Progenitor cell of endocrine pancreas (in vitro differentiated cells): ENCODE data around the gene ABCA7. TPM values are rescaled to one million over a fixed set of nuclear protein-coding genes. Genes with fewer than 3 reads are reported as not detected.

ENCODE experiments used
- DNase-seq: peaks from one replicate; pipeline ENCODE4 v3.0.0; 2021; ENCODE audit warnings: low spot score; ENCODE audit not compliant: unreplicated experiment
- H3K27ac Mint-ChIP-seq: 2 replicates; pipeline ENCODE4 v1.8.0; 2021; ENCODE audit warnings: mild to moderate bottlenecking, moderate library complexity, mixed read lengths
- H3K27me3 Mint-ChIP-seq: 2 replicates; pipeline ENCODE4 v1.8.0; 2021; ENCODE audit warnings: mixed read lengths
- H3K36me3 Mint-ChIP-seq: 2 replicates; pipeline ENCODE4 v1.8.0; 2022; ENCODE audit warnings: mixed read lengths; ENCODE audit not compliant: insufficient read depth
- H3K4me1 Mint-ChIP-seq: 2 replicates; pipeline ENCODE4 v1.8.0; 2021; ENCODE audit warnings: low read depth, mixed read lengths
- H3K4me3 Mint-ChIP-seq: 2 replicates; pipeline ENCODE4 v1.8.0; 2021; ENCODE audit warnings: low read depth, mild to moderate bottlenecking, moderate library complexity, mixed read lengths
- H3K9me3 Mint-ChIP-seq: 2 replicates; pipeline ENCODE4 v1.8.0; 2021; ENCODE audit warnings: low read depth, mixed read lengths
- CTCF ChIP-seq: fragments of 200-600 bp; sonication (generic); IDR thresholded peaks from one replicate; pipeline ENCODE4 v1.5.0; 2021; ENCODE audit warnings: antibody characterized with exemption, mild to moderate bottlenecking; ENCODE audit not compliant: unreplicated experiment
- total RNA-seq: library from RNA; stranded (reverse); gene quantifications from 2 replicates; pipeline ENCODE4 v1.2.1, GENCODE V29; 2021

Gene ABCA7
- total RNA-seq, 1 donor from 2014 or later = 57.3 TPM

GRCh38 chr19:1097810-1098176 is 57.9 kb downstream of the ABCA7 start:
- Mint-ChIP-seq H3K27me3 (no peaks in the 10 kb centered on the region), H3K4me3 (no peak overlapping the region)

GRCh38 chr19:1098177-1099051 is 58.5 kb downstream of the ABCA7 start:
- H3K9me3 Mint-ChIP-seq = no peaks in the 10 kb centered on the region
- no peaks in the 10 kb centered on the region for H3K36me3 Mint-ChIP-seq
- peak overlapping the region; percentile 92 for H3K27ac Mint-ChIP-seq
- no peak for DNase-seq
- no peak overlapping the region for H3K4me3 Mint-ChIP-seq
- H3K4me1 Mint-ChIP-seq = peaks cover 37% of the 10 kb centered on the region
- TF ChIP-seq CTCF = no peak
- no peaks in the 10 kb centered on the region for H3K27me3 Mint-ChIP-seq

More at GRCh38 chr19:1097810-1098176, 57.9 kb downstream of the ABCA7 start:
- no peak for DNase-seq
- H3K36me3 Mint-ChIP-seq = no peaks in the 10 kb centered on the region
- TF ChIP-seq CTCF = no peak
- no peaks in the 10 kb centered on the region for H3K9me3 Mint-ChIP-seq
- H3K4me1 Mint-ChIP-seq = peaks cover 35% of the 10 kb centered on the region
- peak overlapping the region; percentile 92 for H3K27ac Mint-ChIP-seq

GRCh38 chr19:1101337-1101698 is 61.4 kb downstream of the ABCA7 start:
- H3K9me3 Mint-ChIP-seq = no peaks in the 10 kb centered on the region
- H3K36me3 Mint-ChIP-seq = no peaks in the 10 kb centered on the region
- peak overlapping the region; percentile 62 for H3K27ac Mint-ChIP-seq
- DNase-seq = no peak
- H3K4me1 Mint-ChIP-seq = peaks cover 28% of the 10 kb centered on the region
- TF ChIP-seq CTCF = no peak
- no peaks in the 10 kb centered on the region for H3K27me3 Mint-ChIP-seq
- no peak overlapping the region for H3K4me3 Mint-ChIP-seq

GRCh38 chr19:1102407-1103131 is 62.7 kb downstream of the ABCA7 start:
- Mint-ChIP-seq H3K4me3 (peak overlapping the region; percentile 50), H3K27me3 (no peaks in the 10 kb centered on the region), H3K9me3 (no peaks in the 10 kb centered on the region), H3K27ac (peak overlapping the region; percentile 94), H3K4me1 (peaks cover 29% of the 10 kb centered on the region), H3K36me3 (no peaks in the 10 kb centered on the region)
- DNase-seq = no peak
- no peak for TF ChIP-seq CTCF

GRCh38 chr19:1103132-1103707 is 63.3 kb downstream of the ABCA7 start:
- no peak for DNase-seq
- H3K27ac Mint-ChIP-seq = peak overlapping the region; percentile 94
- H3K4me1 Mint-ChIP-seq = peaks cover 24% of the 10 kb centered on the region
- no peaks in the 10 kb centered on the region for H3K27me3 Mint-ChIP-seq
- H3K9me3 Mint-ChIP-seq = no peaks in the 10 kb centered on the region
- no peaks in the 10 kb centered on the region for H3K36me3 Mint-ChIP-seq
- TF ChIP-seq CTCF = no peak
- H3K4me3 Mint-ChIP-seq = peak overlapping the region; percentile 50
